HepG2 (cell line): ENCODE results near the gene ZNF425. TPM values are rescaled to one million over a fixed set of nuclear protein-coding genes. Genes with fewer than 3 reads are reported as not detected.

ENCODE experiments used
- ARNT ChIP-seq: fragments of 450-650 bp; IDR thresholded peaks from 2 replicates; pipeline ENCODE4 v1.6.1; 2017
- ATM ChIP-seq: fragments of 450-650 bp; IDR thresholded peaks from 2 replicates; pipeline ENCODE4 v1.7.1; 2017; ENCODE audit warnings: mild to moderate bottlenecking, borderline replicate concordance
- FOXC1 ChIP-seq: sonication (generic); formaldehyde crosslinking; IDR thresholded peaks from 2 replicates; pipeline ENCODE4 v1.8.0; 2022; ENCODE audit warnings: mild to moderate bottlenecking, missing genetic modification reagents, borderline replicate concordance
- NFYB ChIP-seq: sonication (generic); formaldehyde crosslinking; IDR thresholded peaks from 2 replicates; pipeline ENCODE4 v1.4.0; 2020; ENCODE audit warnings: missing genetic modification reagents
- NR2C2 ChIP-seq: sonication (generic); formaldehyde crosslinking; IDR thresholded peaks from 2 replicates; pipeline ENCODE4 v1.4.0; 2020; ENCODE audit warnings: missing genetic modification reagents, mild to moderate bottlenecking, moderate library complexity, borderline replicate concordance
- ZNF431 ChIP-seq: sonication (generic); formaldehyde crosslinking; IDR thresholded peaks from 2 replicates; pipeline ENCODE4 v1.9.0; 2022; ENCODE audit warnings: missing genetic modification reagents, low read depth, mild to moderate bottlenecking, borderline replicate concordance
- ZNF496 ChIP-seq: sonication (generic); formaldehyde crosslinking; IDR thresholded peaks from 2 replicates; pipeline ENCODE4 v1.8.1; 2023; ENCODE audit warnings: mild to moderate bottlenecking, moderate library complexity, missing genetic modification reagents; ENCODE audit not compliant: insufficient replicate concordance
- ZNF558 ChIP-seq: sonication (generic); formaldehyde crosslinking; IDR thresholded peaks from 2 replicates; pipeline ENCODE4 v1.9.0; 2022; ENCODE audit warnings: mild to moderate bottlenecking, missing genetic modification reagents, borderline replicate concordance
- ZNF746 ChIP-seq: sonication (generic); formaldehyde crosslinking; IDR thresholded peaks from 2 replicates; pipeline ENCODE4 v1.8.0; 2022; ENCODE audit warnings: mild to moderate bottlenecking, missing genetic modification reagents
- ZNF768 ChIP-seq: sonication (generic); formaldehyde crosslinking; IDR thresholded peaks from 2 replicates; pipeline ENCODE4 v1.4.0; 2020; ENCODE audit warnings: missing genetic modification reagents
- polyA plus RNA-seq, 8 experiments: library from polyadenylated mRNA; depleted of rRNA in 3 of 8; stranded (reverse) in 7 of 8; unstranded in 1 of 8; fragments of >200 nt; fragmentation: Illumina TruSeq in 4 of 8; extraction: Trizol in 4 of 8; gene quantifications; 2 replicates each; pipeline versions ENCODE4 v1.2.1 to v1.2.3, GENCODE V29; 2011 to 2016; ENCODE audit warnings: low read depth in 4 of 8, missing spikeins in 1 of 8, mixed read lengths in 1 of 8; ENCODE audit not compliant: insufficient read depth in 1 of 8
- total RNA-seq, 5 experiments: library from RNA; depleted of rRNA; stranded (reverse); fragments of >200 nt; fragmentation: Illumina TruSeq; extraction: Trizol; gene quantifications; 2 replicates each; pipeline ENCODE4 v1.2.3, GENCODE V29; 2016; ENCODE audit warnings: low read depth in 1 of 5
- TF ChIP-seq, protein P1 (sequence below), 2 experiments: fragments of 450-650 bp in 1 of 2; sonication (generic) in 1 of 2; formaldehyde crosslinking in 1 of 2; IDR thresholded peaks; 2 replicates each; pipeline versions ENCODE4 v1.6.1 to v1.8.0; 2016 to 2022; ENCODE audit warnings: antibody characterized with exemption in 1 of 2, mild to moderate bottlenecking in 1 of 2, missing genetic modification reagents in 1 of 2
- TF ChIP-seq, protein P2 (sequence below): sonication (generic); formaldehyde crosslinking; IDR thresholded peaks from 2 replicates; pipeline ENCODE4 v1.4.0; 2020; ENCODE audit warnings: low read depth, missing genetic modification reagents
- TF ChIP-seq, protein P3 (sequence below): sonication (generic); formaldehyde crosslinking; conservative IDR thresholded peaks from 2 replicates; pipeline ENCODE4 v1.4.0; 2020; ENCODE audit warnings: mild to moderate bottlenecking, missing genetic modification reagents, moderate library complexity

The ZNF425 gene
- total and polyA plus RNA-seq, 2 of the 13 experiments (the other 11 are each of a cell fraction or from before 2014, with no cell fraction given), result 0.51 to 1.1 TPM

DNA sequence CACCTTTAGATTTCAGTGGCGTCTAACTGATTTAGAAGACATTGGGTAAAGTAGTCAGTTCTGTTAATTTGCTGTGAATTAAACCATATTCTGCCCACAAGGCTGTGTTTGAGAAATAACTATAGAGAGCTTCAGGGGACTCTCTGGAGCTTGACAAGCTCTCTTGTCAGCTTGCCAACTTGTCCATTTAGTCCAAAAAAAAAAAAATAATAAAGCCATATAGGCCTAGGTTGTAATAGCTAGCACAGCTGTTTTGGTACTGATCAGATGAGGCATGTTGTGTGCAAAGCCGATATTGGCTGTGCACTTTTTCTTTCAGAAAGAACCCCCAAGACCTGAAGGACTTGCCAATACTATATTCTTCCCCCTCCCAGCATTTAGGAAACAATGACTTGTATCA, 49.0 kb upstream of the ZNF425 start (continued):
- TF ChIP-seq, protein P1, sequence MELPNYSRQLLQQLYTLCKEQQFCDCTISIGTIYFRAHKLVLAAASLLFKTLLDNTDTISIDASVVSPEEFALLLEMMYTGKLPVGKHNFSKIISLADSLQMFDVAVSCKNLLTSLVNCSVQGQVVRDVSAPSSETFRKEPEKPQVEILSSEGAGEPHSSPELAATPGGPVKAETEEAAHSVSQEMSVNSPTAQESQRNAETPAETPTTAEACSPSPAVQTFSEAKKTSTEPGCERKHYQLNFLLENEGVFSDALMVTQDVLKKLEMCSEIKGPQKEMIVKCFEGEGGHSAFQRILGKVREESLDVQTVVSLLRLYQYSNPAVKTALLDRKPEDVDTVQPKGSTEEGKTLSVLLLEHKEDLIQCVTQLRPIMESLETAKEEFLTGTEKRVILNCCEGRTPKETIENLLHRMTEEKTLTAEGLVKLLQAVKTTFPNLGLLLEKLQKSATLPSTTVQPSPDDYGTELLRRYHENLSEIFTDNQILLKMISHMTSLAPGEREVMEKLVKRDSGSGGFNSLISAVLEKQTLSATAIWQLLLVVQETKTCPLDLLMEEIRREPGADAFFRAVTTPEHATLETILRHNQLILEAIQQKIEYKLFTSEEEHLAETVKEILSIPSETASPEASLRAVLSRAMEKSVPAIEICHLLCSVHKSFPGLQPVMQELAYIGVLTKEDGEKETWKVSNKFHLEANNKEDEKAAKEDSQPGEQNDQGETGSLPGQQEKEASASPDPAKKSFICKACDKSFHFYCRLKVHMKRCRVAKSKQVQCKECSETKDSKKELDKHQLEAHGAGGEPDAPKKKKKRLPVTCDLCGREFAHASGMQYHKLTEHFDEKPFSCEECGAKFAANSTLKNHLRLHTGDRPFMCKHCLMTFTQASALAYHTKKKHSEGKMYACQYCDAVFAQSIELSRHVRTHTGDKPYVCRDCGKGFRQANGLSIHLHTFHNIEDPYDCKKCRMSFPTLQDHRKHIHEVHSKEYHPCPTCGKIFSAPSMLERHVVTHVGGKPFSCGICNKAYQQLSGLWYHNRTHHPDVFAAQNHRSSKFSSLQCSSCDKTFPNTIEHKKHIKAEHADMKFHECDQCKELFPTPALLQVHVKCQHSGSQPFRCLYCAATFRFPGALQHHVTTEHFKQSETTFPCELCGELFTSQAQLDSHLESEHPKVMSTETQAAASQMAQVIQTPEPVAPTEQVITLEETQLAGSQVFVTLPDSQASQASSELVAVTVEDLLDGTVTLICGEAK (IDR thresholded peaks at IDR 0.05), result no peak
- TF ChIP-seq, protein P1 (CRISPR knock-in tag; IDR thresholded peaks at IDR 0.05), result no peak
- TF ChIP-seq, protein P2, sequence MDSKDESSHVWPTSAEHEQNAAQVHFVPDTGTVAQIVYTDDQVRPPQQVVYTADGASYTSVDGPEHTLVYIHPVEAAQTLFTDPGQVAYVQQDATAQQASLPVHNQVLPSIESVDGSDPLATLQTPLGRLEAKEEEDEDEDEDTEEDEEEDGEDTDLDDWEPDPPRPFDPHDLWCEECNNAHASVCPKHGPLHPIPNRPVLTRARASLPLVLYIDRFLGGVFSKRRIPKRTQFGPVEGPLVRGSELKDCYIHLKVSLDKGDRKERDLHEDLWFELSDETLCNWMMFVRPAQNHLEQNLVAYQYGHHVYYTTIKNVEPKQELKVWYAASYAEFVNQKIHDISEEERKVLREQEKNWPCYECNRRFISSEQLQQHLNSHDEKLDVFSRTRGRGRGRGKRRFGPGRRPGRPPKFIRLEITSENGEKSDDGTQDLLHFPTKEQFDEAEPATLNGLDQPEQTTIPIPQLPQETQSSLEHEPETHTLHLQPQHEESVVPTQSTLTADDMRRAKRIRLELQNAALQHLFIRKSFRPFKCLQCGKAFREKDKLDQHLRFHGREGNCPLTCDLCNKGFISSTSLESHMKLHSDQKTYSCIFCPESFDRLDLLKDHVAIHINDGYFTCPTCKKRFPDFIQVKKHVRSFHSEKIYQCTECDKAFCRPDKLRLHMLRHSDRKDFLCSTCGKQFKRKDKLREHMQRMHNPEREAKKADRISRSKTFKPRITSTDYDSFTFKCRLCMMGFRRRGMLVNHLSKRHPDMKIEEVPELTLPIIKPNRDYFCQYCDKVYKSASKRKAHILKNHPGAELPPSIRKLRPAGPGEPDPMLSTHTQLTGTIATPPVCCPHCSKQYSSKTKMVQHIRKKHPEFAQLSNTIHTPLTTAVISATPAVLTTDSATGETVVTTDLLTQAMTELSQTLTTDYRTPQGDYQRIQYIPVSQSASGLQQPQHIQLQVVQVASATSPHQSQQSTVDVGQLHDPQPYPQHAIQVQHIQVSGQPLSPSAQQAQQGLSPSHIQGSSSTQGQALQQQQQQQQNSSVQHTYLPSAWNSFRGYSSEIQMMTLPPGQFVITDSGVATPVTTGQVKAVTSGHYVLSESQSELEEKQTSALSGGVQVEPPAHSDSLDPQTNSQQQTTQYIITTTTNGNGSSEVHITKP (CRISPR knock-in tag), result no peak
- no peak for TF ChIP-seq ZNF496 (CRISPR knock-in tag)
- TF ChIP-seq ZNF431, result no peak
- TF ChIP-seq ZNF558 (CRISPR knock-in tag), result no peak
- no peak for TF ChIP-seq ARNT
- no peak for TF ChIP-seq NR2C2
- TF ChIP-seq FOXC1 (CRISPR knock-in tag), result no peak
- TF ChIP-seq, protein P3, sequence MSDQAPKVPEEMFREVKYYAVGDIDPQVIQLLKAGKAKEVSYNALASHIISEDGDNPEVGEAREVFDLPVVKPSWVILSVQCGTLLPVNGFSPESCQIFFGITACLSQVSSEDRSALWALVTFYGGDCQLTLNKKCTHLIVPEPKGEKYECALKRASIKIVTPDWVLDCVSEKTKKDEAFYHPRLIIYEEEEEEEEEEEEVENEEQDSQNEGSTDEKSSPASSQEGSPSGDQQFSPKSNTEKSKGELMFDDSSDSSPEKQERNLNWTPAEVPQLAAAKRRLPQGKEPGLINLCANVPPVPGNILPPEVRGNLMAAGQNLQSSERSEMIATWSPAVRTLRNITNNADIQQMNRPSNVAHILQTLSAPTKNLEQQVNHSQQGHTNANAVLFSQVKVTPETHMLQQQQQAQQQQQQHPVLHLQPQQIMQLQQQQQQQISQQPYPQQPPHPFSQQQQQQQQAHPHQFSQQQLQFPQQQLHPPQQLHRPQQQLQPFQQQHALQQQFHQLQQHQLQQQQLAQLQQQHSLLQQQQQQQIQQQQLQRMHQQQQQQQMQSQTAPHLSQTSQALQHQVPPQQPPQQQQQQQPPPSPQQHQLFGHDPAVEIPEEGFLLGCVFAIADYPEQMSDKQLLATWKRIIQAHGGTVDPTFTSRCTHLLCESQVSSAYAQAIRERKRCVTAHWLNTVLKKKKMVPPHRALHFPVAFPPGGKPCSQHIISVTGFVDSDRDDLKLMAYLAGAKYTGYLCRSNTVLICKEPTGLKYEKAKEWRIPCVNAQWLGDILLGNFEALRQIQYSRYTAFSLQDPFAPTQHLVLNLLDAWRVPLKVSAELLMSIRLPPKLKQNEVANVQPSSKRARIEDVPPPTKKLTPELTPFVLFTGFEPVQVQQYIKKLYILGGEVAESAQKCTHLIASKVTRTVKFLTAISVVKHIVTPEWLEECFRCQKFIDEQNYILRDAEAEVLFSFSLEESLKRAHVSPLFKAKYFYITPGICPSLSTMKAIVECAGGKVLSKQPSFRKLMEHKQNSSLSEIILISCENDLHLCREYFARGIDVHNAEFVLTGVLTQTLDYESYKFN (CRISPR knock-in tag), result no peak
- TF ChIP-seq ZNF746 (CRISPR knock-in tag), result no peak
- no peak for TF ChIP-seq ZNF768 (CRISPR knock-in tag)
- TF ChIP-seq NFYB (CRISPR knock-in tag), result no peak
- no peak for TF ChIP-seq ATM
